ENCODE measurements around the gene TSKU.

TSKU gene

DNA sequence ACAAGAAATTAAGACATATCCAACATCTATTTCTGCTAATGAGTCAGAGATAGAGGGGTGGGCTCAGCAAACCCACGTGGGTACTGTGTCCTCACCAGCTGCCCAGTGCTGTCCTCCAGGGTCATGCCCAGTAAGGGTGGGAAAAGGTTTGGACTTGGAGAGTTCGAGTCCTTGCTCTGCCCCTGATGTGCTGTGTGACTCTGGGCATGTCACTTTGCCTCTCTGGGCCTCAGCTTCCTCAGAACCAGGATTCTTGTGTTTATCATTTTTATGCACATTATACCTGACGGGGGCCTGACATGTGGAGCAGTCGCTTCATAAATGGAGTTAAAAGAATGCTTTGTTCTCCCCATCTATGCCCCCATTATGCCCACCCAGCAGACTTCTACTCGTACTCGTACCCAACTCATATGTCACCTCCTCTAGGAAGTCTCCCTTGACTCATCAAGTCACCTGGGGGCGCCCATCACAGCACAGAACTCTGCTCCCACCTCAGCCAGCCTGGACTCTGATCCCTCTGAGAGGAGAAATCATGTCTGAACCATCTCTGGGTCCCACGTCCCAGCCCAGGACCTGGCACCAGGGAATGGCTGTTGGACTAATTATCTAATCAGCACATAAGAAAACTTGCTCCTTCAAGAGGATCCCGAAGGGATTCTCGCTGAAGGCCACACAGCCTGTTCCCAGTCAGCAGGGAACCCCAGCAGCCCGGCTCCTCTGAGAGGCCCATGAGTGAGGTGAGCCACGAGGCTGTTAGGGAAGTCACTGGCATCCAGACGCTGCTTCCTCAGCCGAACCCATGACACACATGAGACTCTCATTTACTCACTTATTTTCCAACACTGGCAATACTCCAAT is 38.7 kb upstream of the TSKU start:
- H3K4me3 ChIP-seq (ENCODE audit: low read depth, low read length): no peak overlapping the region
- H3K9ac ChIP-seq (ENCODE audit: low read depth, low read length): no peak overlapping the region
- no peaks in the 10 kb centered on the region for H3K36me3 ChIP-seq (ENCODE audit: control insufficient read depth, insufficient read depth, low read length)
- H3K9me3 ChIP-seq (ENCODE audit: control insufficient read depth, insufficient read depth, low read length): no peaks in the 10 kb centered on the region
- H3K27me3 ChIP-seq (ENCODE audit: control insufficient read depth, insufficient read depth, low read length): no peaks in the 10 kb centered on the region
- no peaks in the 10 kb centered on the region for H3K4me1 ChIP-seq (ENCODE audit: control insufficient read depth, insufficient read depth, low read length)

DNA sequence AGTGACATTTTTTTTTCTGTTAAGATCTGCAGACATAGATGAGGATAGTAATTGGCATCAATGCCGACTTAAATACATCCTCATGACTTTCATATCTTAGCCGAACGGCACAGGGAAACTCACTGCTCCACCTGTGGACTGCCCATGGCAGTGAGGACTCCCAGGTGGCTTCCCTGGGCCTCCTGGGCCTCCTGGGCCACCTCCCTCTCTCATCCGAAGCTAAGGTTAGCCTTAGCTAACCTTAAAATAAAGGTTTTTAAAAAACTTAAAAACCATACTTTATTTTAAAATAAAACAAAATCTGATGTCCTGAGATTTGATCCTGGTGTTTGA is 38.1 kb upstream of the TSKU start:
- H3K9me3 ChIP-seq (ENCODE audit: control insufficient read depth, insufficient read depth, low read length): no peaks in the 10 kb centered on the region
- H3K27me3 ChIP-seq (ENCODE audit: control insufficient read depth, insufficient read depth, low read length): no peaks in the 10 kb centered on the region
- no peak overlapping the region for H3K9ac ChIP-seq (ENCODE audit: low read depth, low read length)
- H3K4me1 ChIP-seq (ENCODE audit: control insufficient read depth, insufficient read depth, low read length): no peaks in the 10 kb centered on the region
- H3K36me3 ChIP-seq (ENCODE audit: control insufficient read depth, insufficient read depth, low read length): no peaks in the 10 kb centered on the region
- no peak overlapping the region for H3K4me3 ChIP-seq (ENCODE audit: low read depth, low read length)

- H3K9me3 ChIP-seq (ENCODE audit: control insufficient read depth, insufficient read depth, low read length): no peaks in the 10 kb centered on the region
- H3K36me3 ChIP-seq (ENCODE audit: control insufficient read depth, insufficient read depth, low read length): no peaks in the 10 kb centered on the region
- H3K4me1 ChIP-seq (ENCODE audit: control insufficient read depth, insufficient read depth, low read length): no peaks in the 10 kb centered on the region
- H3K9ac ChIP-seq (ENCODE audit: low read depth, low read length): no peak overlapping the region
- H3K4me3 ChIP-seq (ENCODE audit: low read depth, low read length): no peak overlapping the region
- H3K27me3 ChIP-seq (ENCODE audit: control insufficient read depth, insufficient read depth, low read length): no peaks in the 10 kb centered on the region
Measured at GRCh38 chr11:76745561-76746207, 37.5 kb upstream of the TSKU start.

GRCh38 chr11:76747153-76747914 is 35.8 kb upstream of the TSKU start:
- Histone ChIP-seq H3K9ac (ENCODE audit: low read depth, low read length) (no peak overlapping the region), H3K27me3 (ENCODE audit: control insufficient read depth, insufficient read depth, low read length) (no peaks in the 10 kb centered on the region), H3K4me3 (ENCODE audit: low read depth, low read length) (no peak overlapping the region), H3K9me3 (ENCODE audit: control insufficient read depth, insufficient read depth, low read length) (no peaks in the 10 kb centered on the region), H3K4me1 (ENCODE audit: control insufficient read depth, insufficient read depth, low read length) (peaks cover 5% of the 10 kb centered on the region), H3K36me3 (ENCODE audit: control insufficient read depth, insufficient read depth, low read length) (no peaks in the 10 kb centered on the region)

- no peaks in the 10 kb centered on the region for H3K9me3 ChIP-seq (ENCODE audit: control insufficient read depth, insufficient read depth, low read length)
- no peaks in the 10 kb centered on the region for H3K36me3 ChIP-seq (ENCODE audit: control insufficient read depth, insufficient read depth, low read length)
- H3K4me3 ChIP-seq (ENCODE audit: low read depth, low read length): no peak overlapping the region
Measured at GRCh38 chr11:76747915-76748860, 35.0 kb upstream of the TSKU start.

DNA sequence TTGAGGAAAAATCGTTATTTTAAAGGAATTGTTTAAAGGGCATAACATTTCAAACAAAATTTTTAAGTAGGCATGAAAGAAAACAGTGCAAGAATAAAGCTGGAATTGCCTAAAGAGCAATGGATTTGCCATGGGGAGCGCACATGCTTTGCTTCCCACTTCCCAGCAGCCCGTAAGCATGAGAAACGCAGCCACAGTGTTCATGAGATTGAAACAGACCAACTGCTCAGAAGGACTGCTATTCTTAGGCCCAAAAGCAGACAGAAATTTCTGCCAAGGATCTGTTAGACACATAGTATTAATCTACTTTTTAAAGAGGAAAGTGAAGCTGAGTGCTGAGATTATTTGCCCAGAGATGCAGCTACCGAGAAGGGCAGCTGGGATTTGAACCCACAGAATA is 34.2 kb upstream of the TSKU start:
- Histone ChIP-seq H3K36me3 (ENCODE audit: control insufficient read depth, insufficient read depth, low read length) (no peaks in the 10 kb centered on the region), H3K27me3 (ENCODE audit: control insufficient read depth, insufficient read depth, low read length) (no peaks in the 10 kb centered on the region), H3K4me1 (ENCODE audit: control insufficient read depth, insufficient read depth, low read length) (peaks cover 5% of the 10 kb centered on the region), H3K9me3 (ENCODE audit: control insufficient read depth, insufficient read depth, low read length) (no peaks in the 10 kb centered on the region), H3K9ac (ENCODE audit: low read depth, low read length) (no peak overlapping the region), H3K4me3 (ENCODE audit: low read depth, low read length) (no peak overlapping the region)

More at GRCh38 chr11:76747915-76748860, 35.0 kb upstream of the TSKU start:
- Histone ChIP-seq H3K4me1 (ENCODE audit: control insufficient read depth, insufficient read depth, low read length) (peaks cover 5% of the 10 kb centered on the region), H3K27me3 (ENCODE audit: control insufficient read depth, insufficient read depth, low read length) (no peaks in the 10 kb centered on the region), H3K9ac (ENCODE audit: low read depth, low read length) (no peak overlapping the region)

DNA sequence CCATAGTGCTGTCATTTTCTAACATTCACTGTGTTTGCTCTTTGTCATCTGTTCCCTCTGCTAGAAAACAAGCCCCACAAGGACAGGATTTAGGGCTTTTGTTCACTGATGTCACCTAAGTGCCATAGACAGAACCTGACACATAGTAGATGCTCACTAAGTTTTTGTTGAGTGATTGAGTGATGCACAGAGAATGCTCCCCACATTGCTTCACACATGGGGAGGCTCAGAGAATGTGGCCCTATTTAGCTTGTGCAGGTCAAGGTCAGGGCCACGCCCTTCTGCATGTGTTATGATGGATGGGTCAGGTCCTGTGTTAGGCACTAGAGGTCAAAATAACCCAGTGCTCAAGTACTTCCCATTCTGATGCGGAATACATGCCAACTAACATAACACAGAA is 33.1 kb upstream of the TSKU start:
- Histone ChIP-seq H3K4me1 (ENCODE audit: control insufficient read depth, insufficient read depth, low read length) (peaks cover 5% of the 10 kb centered on the region), H3K9ac (ENCODE audit: low read depth, low read length) (no peak overlapping the region), H3K36me3 (ENCODE audit: control insufficient read depth, insufficient read depth, low read length) (no peaks in the 10 kb centered on the region), H3K9me3 (ENCODE audit: control insufficient read depth, insufficient read depth, low read length) (no peaks in the 10 kb centered on the region), H3K4me3 (ENCODE audit: low read depth, low read length) (no peak overlapping the region), H3K27me3 (ENCODE audit: control insufficient read depth, insufficient read depth, low read length) (no peaks in the 10 kb centered on the region)

DNA sequence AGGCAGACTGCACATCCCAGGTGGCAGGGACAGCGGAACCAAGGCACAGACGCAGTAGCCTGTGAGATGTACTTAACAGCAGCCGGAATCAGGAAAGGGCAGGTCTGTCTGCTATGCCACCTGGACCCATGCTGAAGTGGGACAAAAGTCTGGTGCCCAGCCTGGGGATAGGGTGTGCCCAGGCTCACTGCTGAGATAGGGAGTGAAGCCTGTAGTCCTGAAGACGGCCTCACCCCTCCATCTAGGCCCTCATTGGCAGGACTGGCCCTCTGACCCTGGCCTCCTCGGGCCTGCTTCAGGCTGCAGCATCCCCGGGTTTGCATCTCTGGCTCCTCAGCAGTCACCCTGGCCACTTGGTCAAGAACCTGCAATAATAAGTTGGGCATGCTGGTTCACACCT is 32.4 kb upstream of the TSKU start:
- H3K4me3 ChIP-seq (ENCODE audit: low read depth, low read length): no peak overlapping the region
- H3K4me1 ChIP-seq (ENCODE audit: control insufficient read depth, insufficient read depth, low read length): peaks cover 5% of the 10 kb centered on the region
- no peak overlapping the region for H3K9ac ChIP-seq (ENCODE audit: low read depth, low read length)
- H3K27me3 ChIP-seq (ENCODE audit: control insufficient read depth, insufficient read depth, low read length): no peaks in the 10 kb centered on the region
- H3K9me3 ChIP-seq (ENCODE audit: control insufficient read depth, insufficient read depth, low read length): no peaks in the 10 kb centered on the region
- no peaks in the 10 kb centered on the region for H3K36me3 ChIP-seq (ENCODE audit: control insufficient read depth, insufficient read depth, low read length)

- Histone ChIP-seq H3K9ac (ENCODE audit: low read depth, low read length) (no peak overlapping the region), H3K9me3 (ENCODE audit: control insufficient read depth, insufficient read depth, low read length) (no peaks in the 10 kb centered on the region), H3K4me1 (ENCODE audit: control insufficient read depth, insufficient read depth, low read length) (peaks cover 5% of the 10 kb centered on the region), H3K27me3 (ENCODE audit: control insufficient read depth, insufficient read depth, low read length) (no peaks in the 10 kb centered on the region), H3K4me3 (ENCODE audit: low read depth, low read length) (no peak overlapping the region), H3K36me3 (ENCODE audit: control insufficient read depth, insufficient read depth, low read length) (no peaks in the 10 kb centered on the region)
Measured at GRCh38 chr11:76752321-76753143, 30.6 kb upstream of the TSKU start.

GRCh38 chr11:76753449-76753848 is 29.7 kb upstream of the TSKU start:
- Histone ChIP-seq H3K9me3 (ENCODE audit: control insufficient read depth, insufficient read depth, low read length) (no peaks in the 10 kb centered on the region), H3K4me3 (ENCODE audit: low read depth, low read length) (no peak overlapping the region), H3K9ac (ENCODE audit: low read depth, low read length) (no peak overlapping the region), H3K36me3 (ENCODE audit: control insufficient read depth, insufficient read depth, low read length) (no peaks in the 10 kb centered on the region), H3K4me1 (ENCODE audit: control insufficient read depth, insufficient read depth, low read length) (peaks cover 5% of the 10 kb centered on the region), H3K27me3 (ENCODE audit: control insufficient read depth, insufficient read depth, low read length) (no peaks in the 10 kb centered on the region)
